HEK293 (cell line): Measurements from ENCODE around the gene TMEM143.
A peak's percentile ranks its signal among the peaks of the same experiment; 100 is the strongest.

Source experiments
- HIC1 ChIP-seq: fragments of 450-650 bp; formaldehyde crosslinking; IDR thresholded peaks from 2 replicates; pipeline ENCODE4 v1.5.1; 2016; ENCODE audit warnings: missing biosample characterization, missing genetic modification characterization
- HOXD13 ChIP-seq: sonication (generic); formaldehyde crosslinking; IDR thresholded peaks from 2 replicates; pipeline ENCODE4 v1.8.0; 2022; ENCODE audit warnings: missing genetic modification reagents, borderline replicate concordance
- MZF1 ChIP-seq: fragments of 450-650 bp; formaldehyde crosslinking; IDR thresholded peaks from 2 replicates; pipeline ENCODE4 v1.5.1; 2017; ENCODE audit warnings: missing biosample characterization, missing genetic modification characterization, borderline replicate concordance
- REST ChIP-seq: fragments of 450-650 bp; formaldehyde crosslinking; IDR thresholded peaks from 2 replicates; pipeline ENCODE4 v1.5.1; 2016; ENCODE audit warnings: missing biosample characterization, missing genetic modification characterization
- ZBTB44 ChIP-seq: fragments of 450-650 bp; IDR thresholded peaks from 2 replicates; pipeline ENCODE4 v1.5.1; 2018; ENCODE audit warnings: missing biosample characterization, mild to moderate bottlenecking, missing genetic modification characterization
- ZBTB48 ChIP-seq: fragments of 450-650 bp; formaldehyde crosslinking; IDR thresholded peaks from 2 replicates; pipeline ENCODE4 v1.5.1; 2016; ENCODE audit warnings: missing biosample characterization, missing genetic modification characterization
- ZFP41 ChIP-seq: fragments of 450-650 bp; formaldehyde crosslinking; IDR thresholded peaks from 2 replicates; pipeline ENCODE4 v1.5.1; 2016; ENCODE audit warnings: missing biosample characterization, missing genetic modification characterization, borderline replicate concordance
- ZFP69B ChIP-seq: fragments of 450-650 bp; formaldehyde crosslinking; IDR thresholded peaks from 2 replicates; pipeline ENCODE4 v1.5.1; 2016; ENCODE audit warnings: missing biosample characterization, missing genetic modification characterization
- ZNF133 ChIP-seq: fragments of 450-650 bp; formaldehyde crosslinking; IDR thresholded peaks from 2 replicates; pipeline ENCODE4 v1.5.1; 2016; ENCODE audit warnings: missing biosample characterization, missing genetic modification characterization
- ZNF140 ChIP-seq: fragments of 450-650 bp; formaldehyde crosslinking; IDR thresholded peaks from 2 replicates; pipeline ENCODE4 v1.5.1; 2016; ENCODE audit warnings: missing biosample characterization, missing genetic modification characterization
- ZNF202 ChIP-seq: fragments of 450-650 bp; formaldehyde crosslinking; IDR thresholded peaks from 2 replicates; pipeline ENCODE4 v1.5.1; 2016; ENCODE audit warnings: missing biosample characterization, missing genetic modification characterization, borderline replicate concordance
- ZNF311 ChIP-seq: fragments of 450-650 bp; formaldehyde crosslinking; IDR thresholded peaks from 2 replicates; pipeline ENCODE4 v1.5.1; 2017; ENCODE audit warnings: missing biosample characterization, missing genetic modification characterization, borderline replicate concordance
- ZNF423 ChIP-seq: fragments of 450-650 bp; formaldehyde crosslinking; IDR thresholded peaks from 2 replicates; pipeline ENCODE4 v1.5.1; 2016; ENCODE audit warnings: missing biosample characterization, missing genetic modification characterization
- ZNF660 ChIP-seq: fragments of 450-650 bp; IDR thresholded peaks from 2 replicates; pipeline ENCODE4 v1.5.1; 2018; ENCODE audit warnings: missing biosample characterization, mild to moderate bottlenecking, missing genetic modification characterization
- ZNF670 ChIP-seq: fragments of 450-650 bp; formaldehyde crosslinking; IDR thresholded peaks from 2 replicates; pipeline ENCODE4 v1.5.1; 2016; ENCODE audit warnings: missing biosample characterization, missing genetic modification characterization, low read depth
- ZNF677 ChIP-seq: fragments of 450-650 bp; IDR thresholded peaks from 2 replicates; pipeline ENCODE4 v1.5.0; 2018; ENCODE audit warnings: missing biosample characterization, mild to moderate bottlenecking, missing genetic modification characterization, moderate library complexity
- ZNF701 ChIP-seq: fragments of 450-650 bp; formaldehyde crosslinking; IDR thresholded peaks from 2 replicates; pipeline ENCODE4 v1.5.1; 2016; ENCODE audit warnings: missing biosample characterization, missing genetic modification characterization
- ZNF707 ChIP-seq: fragments of 450-650 bp; formaldehyde crosslinking; IDR thresholded peaks from 2 replicates; pipeline ENCODE4 v1.5.1; 2016; ENCODE audit warnings: missing biosample characterization, missing genetic modification characterization
- ZNF776 ChIP-seq: fragments of 450-650 bp; formaldehyde crosslinking; IDR thresholded peaks from 2 replicates; pipeline ENCODE4 v1.5.0; 2017; ENCODE audit warnings: missing biosample characterization, missing genetic modification characterization, borderline replicate concordance
- ZNF777 ChIP-seq: fragments of 450-650 bp; formaldehyde crosslinking; IDR thresholded peaks from 2 replicates; pipeline ENCODE4 v1.5.1; 2017; ENCODE audit warnings: missing biosample characterization, missing genetic modification characterization, borderline replicate concordance
- ZNF837 ChIP-seq: fragments of 450-650 bp; formaldehyde crosslinking; IDR thresholded peaks from 2 replicates; pipeline ENCODE4 v1.5.1; 2016; ENCODE audit warnings: missing biosample characterization, missing genetic modification characterization
- ZSCAN23 ChIP-seq: fragments of 450-650 bp; formaldehyde crosslinking; IDR thresholded peaks from 2 replicates; pipeline ENCODE4 v1.5.1; 2016; ENCODE audit warnings: missing biosample characterization, missing genetic modification characterization
- TF ChIP-seq, protein P1 (sequence below): fragments of 450-650 bp; formaldehyde crosslinking; IDR thresholded peaks from 2 replicates; pipeline ENCODE4 v1.5.1; 2016; ENCODE audit warnings: missing biosample characterization, missing genetic modification characterization
- TF ChIP-seq, protein P2 (sequence below): fragments of 450-650 bp; formaldehyde crosslinking; IDR thresholded peaks from 2 replicates; pipeline ENCODE4 v1.5.1; 2017; ENCODE audit warnings: missing biosample characterization, missing genetic modification characterization

The TMEM143 gene

GRCh38 chr19:48391100-48392005 lies 27.6 kb upstream of the TMEM143 start, which contains the start of gene KDELR1 (continued):
- TF ChIP-seq, protein P1, sequence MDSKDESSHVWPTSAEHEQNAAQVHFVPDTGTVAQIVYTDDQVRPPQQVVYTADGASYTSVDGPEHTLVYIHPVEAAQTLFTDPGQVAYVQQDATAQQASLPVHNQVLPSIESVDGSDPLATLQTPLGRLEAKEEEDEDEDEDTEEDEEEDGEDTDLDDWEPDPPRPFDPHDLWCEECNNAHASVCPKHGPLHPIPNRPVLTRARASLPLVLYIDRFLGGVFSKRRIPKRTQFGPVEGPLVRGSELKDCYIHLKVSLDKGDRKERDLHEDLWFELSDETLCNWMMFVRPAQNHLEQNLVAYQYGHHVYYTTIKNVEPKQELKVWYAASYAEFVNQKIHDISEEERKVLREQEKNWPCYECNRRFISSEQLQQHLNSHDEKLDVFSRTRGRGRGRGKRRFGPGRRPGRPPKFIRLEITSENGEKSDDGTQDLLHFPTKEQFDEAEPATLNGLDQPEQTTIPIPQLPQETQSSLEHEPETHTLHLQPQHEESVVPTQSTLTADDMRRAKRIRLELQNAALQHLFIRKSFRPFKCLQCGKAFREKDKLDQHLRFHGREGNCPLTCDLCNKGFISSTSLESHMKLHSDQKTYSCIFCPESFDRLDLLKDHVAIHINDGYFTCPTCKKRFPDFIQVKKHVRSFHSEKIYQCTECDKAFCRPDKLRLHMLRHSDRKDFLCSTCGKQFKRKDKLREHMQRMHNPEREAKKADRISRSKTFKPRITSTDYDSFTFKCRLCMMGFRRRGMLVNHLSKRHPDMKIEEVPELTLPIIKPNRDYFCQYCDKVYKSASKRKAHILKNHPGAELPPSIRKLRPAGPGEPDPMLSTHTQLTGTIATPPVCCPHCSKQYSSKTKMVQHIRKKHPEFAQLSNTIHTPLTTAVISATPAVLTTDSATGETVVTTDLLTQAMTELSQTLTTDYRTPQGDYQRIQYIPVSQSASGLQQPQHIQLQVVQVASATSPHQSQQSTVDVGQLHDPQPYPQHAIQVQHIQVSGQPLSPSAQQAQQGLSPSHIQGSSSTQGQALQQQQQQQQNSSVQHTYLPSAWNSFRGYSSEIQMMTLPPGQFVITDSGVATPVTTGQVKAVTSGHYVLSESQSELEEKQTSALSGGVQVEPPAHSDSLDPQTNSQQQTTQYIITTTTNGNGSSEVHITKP (tag by site-specific recombination), result peak; percentile 16; the same call in 1 of the 2 replicates
- TF ChIP-seq ZFP41 (tag by site-specific recombination), result no peak
- TF ChIP-seq ZNF660, result peak; percentile 62
- TF ChIP-seq ZNF777 (tag by site-specific recombination), result no peak
- TF ChIP-seq, protein P2, sequence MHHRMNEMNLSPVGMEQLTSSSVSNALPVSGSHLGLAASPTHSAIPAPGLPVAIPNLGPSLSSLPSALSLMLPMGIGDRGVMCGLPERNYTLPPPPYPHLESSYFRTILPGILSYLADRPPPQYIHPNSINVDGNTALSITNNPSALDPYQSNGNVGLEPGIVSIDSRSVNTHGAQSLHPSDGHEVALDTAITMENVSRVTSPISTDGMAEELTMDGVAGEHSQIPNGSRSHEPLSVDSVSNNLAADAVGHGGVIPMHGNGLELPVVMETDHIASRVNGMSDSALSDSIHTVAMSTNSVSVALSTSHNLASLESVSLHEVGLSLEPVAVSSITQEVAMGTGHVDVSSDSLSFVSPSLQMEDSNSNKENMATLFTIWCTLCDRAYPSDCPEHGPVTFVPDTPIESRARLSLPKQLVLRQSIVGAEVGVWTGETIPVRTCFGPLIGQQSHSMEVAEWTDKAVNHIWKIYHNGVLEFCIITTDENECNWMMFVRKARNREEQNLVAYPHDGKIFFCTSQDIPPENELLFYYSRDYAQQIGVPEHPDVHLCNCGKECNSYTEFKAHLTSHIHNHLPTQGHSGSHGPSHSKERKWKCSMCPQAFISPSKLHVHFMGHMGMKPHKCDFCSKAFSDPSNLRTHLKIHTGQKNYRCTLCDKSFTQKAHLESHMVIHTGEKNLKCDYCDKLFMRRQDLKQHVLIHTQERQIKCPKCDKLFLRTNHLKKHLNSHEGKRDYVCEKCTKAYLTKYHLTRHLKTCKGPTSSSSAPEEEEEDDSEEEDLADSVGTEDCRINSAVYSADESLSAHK (tag by site-specific recombination), result no peak
- no peak for TF ChIP-seq ZNF776 (tag by site-specific recombination)
- no peak for TF ChIP-seq REST (tag by site-specific recombination)
- TF ChIP-seq ZNF140 (tag by site-specific recombination), result no peak
- no peak for TF ChIP-seq HOXD13 (CRISPR knock-in tag)
- no peak for TF ChIP-seq ZNF670 (tag by site-specific recombination)
- no peak for TF ChIP-seq HIC1 (tag by site-specific recombination)
- no peak for TF ChIP-seq ZNF707 (tag by site-specific recombination)
- no peak for TF ChIP-seq ZNF837 (tag by site-specific recombination)
- no peak for TF ChIP-seq ZNF701 (tag by site-specific recombination)
- TF ChIP-seq ZBTB48 (tag by site-specific recombination), result no peak
- no peak for TF ChIP-seq MZF1 (tag by site-specific recombination)
- TF ChIP-seq ZFP69B, result no peak
- TF ChIP-seq ZNF133 (tag by site-specific recombination), result no peak
- TF ChIP-seq ZBTB44 (tag by site-specific recombination), result no peak
- no peak for TF ChIP-seq ZSCAN23 (tag by site-specific recombination)
- TF ChIP-seq ZNF311 (tag by site-specific recombination), result no peak
- no peak for TF ChIP-seq ZNF677 (tag by site-specific recombination)
- no peak for TF ChIP-seq ZNF423 (tag by site-specific recombination)
- no peak for TF ChIP-seq ZNF202 (tag by site-specific recombination)
